SK-N-DZ (cell line): Measurements from ENCODE around the gene FCHO2. TPM values are rescaled to one million over a fixed set of nuclear protein-coding genes. Genes with fewer than 3 reads are reported as not detected.
"Not testable (repeated sequence)": the region's sequence is repeated elsewhere in the genome, so short reads cannot be mapped to it uniquely, and the experiment has no call there.

Source experiments
- DNase-seq: peaks from one replicate; pipeline ENCODE4 v3.0.0-alpha.2; 2015; ENCODE audit warnings: low spot score
- polyA plus RNA-seq, 2 experiments: library from polyadenylated mRNA; depleted of rRNA; stranded (reverse); fragments of >200 nt; gene quantifications; 2 replicates each; pipeline ENCODE4 v1.2.3, GENCODE V29; 2014

Gene FCHO2, protein sequence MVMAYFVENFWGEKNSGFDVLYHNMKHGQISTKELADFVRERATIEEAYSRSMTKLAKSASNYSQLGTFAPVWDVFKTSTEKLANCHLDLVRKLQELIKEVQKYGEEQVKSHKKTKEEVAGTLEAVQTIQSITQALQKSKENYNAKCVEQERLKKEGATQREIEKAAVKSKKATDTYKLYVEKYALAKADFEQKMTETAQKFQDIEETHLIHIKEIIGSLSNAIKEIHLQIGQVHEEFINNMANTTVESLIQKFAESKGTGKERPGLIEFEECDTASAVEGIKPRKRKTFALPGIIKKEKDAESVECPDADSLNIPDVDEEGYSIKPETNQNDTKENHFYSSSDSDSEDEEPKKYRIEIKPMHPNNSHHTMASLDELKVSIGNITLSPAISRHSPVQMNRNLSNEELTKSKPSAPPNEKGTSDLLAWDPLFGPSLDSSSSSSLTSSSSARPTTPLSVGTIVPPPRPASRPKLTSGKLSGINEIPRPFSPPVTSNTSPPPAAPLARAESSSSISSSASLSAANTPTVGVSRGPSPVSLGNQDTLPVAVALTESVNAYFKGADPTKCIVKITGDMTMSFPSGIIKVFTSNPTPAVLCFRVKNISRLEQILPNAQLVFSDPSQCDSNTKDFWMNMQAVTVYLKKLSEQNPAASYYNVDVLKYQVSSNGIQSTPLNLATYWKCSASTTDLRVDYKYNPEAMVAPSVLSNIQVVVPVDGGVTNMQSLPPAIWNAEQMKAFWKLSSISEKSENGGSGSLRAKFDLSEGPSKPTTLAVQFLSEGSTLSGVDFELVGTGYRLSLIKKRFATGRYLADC
- polyA plus RNA-seq (2014; cell fraction: cytosol; rRNA removed): 5.2 and 7.2 TPM in 2 replicates
- 13.2 and 13.3 TPM in 2 replicates for polyA plus RNA-seq (2014; cell fraction: nucleus; rRNA removed)

DNA sequence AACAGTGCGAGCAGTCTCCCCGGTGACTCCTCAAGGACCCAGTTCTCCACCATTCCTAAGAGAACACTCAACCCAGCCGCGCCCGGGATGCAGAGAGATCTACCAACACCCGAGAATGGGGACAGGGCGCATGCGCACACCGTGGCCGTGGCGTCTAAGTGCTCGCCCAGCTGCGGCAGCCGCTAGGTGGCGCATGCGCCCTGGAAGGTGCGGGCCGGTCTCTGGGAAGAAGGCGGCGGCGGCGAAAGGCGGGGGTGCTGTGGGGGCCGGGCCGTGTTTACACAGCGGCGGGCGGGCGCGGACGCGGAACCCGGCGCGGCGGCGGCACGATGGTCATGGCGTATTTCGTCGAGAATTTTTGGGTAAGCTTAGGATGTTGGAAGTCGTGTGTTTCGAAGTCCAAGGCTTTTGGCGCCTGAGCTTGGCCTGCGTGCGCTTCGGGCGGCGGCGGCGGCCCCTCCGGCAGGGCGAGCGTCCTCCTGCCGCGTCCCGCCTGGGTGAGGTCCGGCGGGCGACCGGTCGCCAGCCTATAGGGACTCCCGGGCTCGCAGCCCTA is at the start of gene FCHO2:
Gene FCHO2, plus strand, starts transcription at position 274 of the 556 bp plus-strand sequence. Its CDS starts 56 bp downstream, at position 330.
- DNase-seq: peak; percentile 95

DNA sequence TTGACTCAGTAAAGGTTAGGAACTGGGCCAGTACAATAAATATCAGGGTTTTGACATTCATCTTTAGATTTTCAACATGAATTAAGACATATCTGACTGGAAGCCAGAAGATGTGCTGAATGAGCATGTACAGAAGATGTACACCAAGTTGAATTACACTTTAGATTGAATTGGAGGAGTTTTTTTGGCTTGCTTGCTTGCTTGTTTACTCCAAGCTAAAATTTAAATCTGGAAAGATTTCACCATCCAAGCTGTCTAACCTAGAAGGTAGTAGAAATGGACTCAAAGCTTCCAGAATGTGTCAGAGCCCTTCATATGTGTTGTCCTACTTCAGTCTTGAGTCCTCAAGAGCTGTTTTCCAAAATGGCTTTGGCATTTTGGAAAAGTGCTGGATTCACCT is 49.0 kb upstream of the FCHO2 start:
- DNase-seq: no peak

DNA sequence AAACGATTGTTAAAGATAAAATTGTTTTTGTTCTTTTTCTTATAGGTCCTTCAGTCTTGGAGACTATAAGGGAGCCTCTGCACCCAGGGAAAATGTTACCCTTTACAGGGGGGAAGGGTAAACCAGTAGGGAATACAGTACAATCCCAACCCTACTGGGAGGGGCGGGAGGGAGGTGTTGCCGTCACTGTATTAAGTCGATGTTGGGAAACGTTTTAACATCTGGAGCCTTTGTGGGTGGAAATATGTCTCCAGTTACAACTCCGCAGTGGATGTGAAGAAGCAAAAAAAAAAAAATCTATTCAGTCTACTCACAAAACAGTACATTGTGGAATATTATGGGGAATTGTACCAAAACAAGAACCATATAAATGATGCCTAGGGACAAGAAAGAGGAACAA is 47.2 kb upstream of the FCHO2 start:
- no peak for DNase-seq

DNA sequence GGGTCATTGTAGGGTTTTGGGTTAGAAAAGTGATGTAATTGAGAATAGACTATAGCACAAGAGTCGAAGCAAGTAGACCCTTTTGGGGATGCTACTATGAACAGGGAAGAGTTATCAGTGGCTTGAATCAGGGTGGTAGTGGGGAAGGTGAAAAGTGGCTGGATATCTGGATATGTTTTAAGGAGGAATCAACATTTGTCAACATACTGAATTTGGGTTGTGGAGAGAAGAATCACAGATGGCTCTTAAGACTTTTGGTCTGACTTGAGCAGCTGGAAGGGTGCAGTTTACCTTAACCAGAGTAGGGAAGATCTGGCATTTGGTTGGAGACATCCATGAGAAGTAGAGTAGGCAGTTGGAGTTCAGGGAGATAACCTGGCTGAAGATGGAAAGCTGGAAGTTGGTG is 38.5 kb upstream of the FCHO2 start:
- no peak for DNase-seq

DNA sequence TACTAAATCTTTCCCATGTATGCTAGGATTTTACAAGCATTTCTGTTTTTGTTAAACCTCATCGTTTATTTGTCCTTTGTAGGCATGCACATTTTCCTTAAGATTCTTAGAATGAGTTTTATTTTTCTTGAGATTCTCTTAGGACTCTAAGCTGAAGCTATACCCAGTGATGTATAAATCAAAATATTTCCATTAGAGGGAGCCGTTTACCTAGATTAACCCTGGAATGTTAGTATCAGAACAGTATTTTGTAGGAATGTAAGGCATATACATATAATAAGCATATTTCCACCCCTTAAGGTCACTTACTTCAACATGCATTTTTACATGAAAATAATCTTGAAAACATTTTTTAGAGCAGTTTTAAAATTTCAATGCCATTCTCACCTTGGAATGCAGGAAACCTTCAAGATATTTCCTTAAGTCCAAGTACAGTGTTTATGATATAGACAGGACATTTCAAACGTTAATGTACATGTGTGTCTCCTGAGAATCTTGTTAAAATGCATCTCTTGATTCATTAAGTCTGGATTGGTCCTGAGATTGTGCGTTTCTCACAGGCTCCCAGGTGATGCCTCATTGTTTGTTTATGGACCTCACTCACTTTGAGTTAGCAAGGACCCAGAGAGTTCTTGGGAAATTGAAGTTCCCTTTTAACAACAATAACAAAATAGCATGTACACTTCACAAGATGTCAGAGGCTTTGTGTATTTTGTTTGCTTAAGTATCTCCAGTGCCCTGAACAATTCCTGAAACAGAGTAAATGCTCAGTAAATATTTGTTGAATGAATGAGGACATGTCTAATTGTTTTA is 34.9 kb upstream of the FCHO2 start:
- no peak for DNase-seq

DNA sequence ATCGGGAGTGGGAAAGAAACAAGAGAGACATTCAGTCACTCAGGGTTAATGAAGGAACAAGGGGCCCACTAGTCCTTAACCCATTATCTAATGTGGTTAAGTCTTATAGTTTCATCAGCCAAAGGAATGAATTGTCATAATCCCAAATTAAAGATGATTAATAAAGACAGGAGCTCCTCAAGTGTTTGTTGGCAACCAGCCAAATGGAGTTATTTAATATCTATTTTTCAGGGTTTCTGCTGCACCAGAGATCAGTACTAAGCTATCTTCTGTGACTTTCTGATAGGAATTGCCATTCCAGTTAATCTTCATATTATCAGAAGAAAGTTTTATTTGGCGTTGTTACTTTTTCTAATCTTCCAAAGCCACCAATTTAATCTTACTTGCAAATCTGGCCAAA is 34.0 kb upstream of the FCHO2 start:
- DNase-seq: no peak

DNA sequence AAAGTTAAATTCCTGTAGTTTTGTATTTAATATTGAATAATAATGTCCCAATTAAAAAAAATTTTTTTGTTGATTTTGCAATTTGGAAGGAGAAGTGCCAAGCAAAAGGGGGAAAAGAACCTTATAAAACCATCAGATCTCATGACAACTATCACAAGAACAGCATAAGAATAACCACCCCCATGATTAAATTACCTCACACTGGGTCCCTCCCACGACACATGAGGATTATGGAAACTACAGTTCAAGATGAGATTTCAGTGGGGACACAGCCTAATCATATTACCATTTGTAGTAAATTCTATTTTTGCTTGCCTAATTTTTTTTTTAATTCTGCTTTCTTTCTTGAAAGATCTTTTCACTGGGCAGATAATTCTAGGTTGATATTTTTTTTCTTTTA is 33.4 kb upstream of the FCHO2 start:
- DNase-seq: no peak

DNA sequence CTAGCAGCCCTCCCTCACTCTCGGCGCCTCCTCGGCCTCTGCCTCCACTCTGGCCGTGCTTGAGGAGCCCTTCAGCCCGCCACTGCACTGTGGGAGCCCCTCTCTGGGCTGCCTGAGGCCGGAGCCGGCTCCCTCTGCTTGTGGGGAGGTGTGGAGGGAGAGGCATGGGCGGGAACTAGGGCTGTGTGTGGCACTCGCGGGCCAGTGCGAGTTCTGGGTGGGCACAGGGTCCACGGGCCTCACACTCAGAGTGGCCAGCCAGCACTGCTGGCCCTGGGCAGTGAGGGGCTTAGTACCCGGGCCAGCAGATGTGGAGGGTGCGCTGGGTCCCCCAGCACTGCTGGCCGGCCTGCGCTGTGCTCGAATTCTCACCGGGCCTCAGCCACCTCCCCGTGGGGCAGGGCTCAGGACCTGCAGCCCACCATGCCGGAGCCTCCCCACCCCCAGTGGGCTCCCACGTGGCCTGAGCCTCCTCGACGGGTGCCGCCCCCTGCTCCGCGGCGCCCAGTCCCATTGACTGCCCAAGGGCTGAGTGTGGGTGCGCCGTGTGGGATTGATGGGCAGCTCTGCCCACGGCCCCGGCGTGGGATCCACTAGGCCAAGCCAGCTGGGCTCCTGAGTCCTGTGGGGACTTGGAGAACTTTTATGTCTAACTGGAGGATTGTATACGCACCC is 30.4 kb upstream of the FCHO2 start:
- DNase-seq: no peak

DNA sequence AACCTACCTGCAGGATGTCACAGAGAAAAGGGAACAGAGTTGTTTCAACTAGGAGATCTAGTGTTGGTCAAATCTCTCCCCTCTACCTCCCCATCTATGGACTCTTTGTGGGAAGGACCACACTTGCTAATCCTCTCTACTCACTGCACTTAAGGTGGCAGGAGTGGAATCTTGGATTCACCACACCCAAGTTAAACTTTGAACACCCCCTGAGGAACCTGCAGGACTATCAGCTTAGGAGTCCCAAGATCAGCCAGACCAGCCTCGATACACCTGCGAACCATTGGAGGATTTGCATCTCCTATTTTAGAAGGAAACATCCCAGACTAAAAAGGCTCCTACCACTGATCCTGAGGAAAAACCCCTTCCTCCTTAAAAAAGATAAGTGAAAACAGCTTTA is 23.2 kb upstream of the FCHO2 start:
- not testable (repeated sequence) for DNase-seq

DNA sequence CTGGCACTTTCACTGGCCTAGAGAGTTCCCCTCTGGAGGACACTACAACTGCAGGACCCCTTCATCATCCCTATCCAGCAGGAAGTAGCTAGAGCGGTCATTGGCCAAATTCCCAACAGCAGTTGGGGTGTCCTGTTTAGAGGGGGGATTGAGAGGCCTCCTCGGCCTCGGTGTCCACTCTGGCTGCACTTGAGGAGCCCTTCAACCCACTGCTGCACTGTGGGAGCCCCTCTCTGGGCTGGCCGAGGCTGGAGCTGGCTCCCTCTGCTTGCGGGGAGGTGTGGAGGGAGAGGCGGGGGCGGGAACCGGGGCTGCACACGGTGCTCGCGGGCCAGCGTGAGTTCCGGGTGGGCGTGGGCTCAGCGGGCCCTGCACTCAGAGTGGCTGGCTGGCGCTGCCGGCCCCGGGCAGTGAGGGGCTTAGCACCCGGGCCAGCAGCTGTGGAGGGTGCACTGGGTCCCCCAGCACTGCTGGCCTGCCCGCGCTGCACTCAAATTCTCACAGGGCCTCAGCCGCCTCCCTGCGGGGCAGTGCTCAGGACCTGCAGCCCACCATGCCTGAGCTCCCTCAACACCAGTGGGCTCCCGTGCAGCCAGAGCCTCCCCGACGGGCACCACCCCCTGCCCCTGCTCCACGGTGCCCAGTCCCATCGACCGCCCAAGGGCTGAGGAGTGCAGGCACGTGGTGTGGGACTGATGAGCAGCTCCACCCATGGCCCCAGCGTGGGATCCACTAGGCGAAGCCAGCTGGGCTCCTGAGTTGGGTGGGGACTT is 20.7 kb upstream of the FCHO2 start:
- DNase-seq: not testable (repeated sequence)

DNA sequence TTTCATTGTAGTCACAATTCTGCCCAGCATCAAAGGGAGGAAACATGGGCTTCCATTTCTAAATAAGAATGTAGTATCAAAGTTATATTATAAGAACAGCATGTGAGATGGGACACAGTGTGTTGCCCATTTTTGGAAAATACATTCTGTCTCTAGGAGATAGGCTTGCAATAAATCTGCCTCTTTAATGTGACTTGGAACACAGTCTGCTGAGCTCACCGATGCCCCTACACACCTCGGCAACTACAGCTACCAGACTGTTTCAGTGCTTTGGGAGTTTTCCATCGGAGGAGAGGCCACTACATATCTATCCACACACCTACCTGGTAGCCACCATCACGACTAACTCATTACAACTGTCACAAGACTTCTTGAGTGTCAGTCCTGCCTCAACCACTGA is 18.9 kb upstream of the FCHO2 start:
- DNase-seq: no peak

DNA sequence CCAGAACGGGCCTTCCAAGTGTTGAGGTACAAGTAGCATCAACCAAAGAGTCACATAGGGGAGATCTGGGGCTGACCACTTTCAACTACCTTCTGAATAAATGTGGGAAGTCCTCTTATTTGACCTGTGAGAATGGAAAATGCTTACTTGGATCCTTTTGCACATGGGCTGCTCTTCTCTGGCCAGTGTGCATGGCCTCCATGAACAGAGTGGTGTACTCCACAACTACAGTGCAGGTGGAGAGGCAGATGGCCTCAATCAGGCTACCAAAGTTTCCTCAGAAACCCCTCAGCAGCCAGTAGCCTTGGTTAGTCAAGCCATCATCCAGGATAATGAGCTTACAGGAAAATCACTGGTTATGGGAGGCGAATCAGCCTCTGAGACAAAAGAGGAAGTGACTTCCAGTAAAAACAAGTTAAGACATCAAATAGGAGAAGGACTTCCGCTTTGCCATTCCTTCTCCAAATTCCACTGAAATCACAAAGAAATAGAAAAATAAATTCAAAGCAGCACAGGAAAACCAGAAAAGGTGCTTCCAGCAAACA is 18.3 kb upstream of the FCHO2 start:
- DNase-seq: no peak

DNA sequence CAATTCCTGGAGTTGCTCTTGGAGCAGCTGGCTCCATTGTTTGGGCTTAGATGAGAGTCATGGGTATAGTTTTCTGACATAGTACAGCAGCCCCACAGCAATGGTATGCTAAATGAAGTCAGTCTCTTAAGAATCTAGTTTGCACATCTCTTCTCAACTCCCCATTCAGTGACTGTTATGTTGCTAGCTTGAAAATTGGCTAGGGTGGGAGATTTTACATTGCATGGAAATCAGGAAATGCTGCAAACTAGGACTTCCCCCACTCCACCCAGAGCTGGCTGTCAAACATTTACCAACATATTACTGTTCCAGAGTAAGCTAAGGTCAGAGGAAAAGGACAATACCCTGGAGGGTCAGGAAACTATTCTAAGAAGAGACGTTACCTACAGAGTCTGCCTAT is 17.6 kb upstream of the FCHO2 start:
- DNase-seq: no peak

DNA sequence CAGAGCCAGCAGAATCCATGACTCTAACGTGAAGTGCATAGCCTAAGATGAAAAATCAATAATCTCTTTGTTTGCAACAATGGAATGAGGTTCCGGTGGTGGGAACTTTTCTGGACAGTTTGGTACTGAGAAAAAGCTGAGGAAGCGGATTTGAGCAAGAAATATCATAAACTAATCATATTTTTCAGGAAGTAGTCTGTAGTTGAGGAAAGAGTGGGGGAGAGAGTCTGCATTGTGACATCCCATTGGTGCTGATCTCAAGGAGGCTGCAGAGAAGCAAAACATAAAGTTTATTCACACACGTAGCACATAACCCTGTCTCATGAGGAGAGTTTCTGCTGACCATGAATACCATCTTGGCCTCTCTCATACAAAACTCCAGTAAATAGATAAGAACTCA is 15.8 kb upstream of the FCHO2 start:
- no peak for DNase-seq

DNA sequence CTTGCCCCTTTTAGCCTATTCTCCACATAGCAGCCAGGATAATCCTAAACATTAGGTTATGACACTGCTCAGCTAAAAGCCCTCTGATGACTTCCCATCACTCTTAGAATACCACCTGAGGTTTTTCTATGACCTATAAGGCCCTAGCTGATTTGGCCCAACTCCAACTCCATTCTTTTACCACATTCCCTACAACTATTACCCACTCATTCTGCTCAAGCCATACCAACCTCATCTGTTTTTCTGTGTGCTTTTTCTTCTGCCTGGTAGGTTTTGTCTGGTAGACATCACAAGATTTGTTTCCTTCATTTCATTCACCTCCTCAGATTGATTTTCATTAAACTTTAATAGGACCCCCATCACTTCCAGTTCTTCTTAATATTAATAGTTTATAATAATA is 12.5 kb upstream of the FCHO2 start:
- DNase-seq: no peak

DNA sequence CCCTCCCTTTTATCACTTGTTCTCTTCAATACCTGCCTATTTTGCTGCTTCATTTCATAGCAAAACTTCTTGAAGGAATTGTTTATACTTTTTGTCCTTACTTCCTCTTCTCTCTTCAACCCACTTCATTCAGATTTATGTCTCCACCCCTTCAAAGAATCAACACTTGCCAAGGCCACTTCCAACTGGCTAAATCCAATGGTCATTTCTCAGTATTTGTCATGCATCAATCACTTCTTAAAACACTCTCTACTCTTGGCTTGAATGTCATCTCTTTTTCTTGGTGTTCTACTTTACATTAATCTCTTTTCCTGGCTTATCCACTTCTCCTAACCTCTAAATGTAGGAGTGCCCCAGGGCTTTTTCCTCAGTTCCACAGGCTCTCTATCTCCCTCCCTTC is 8.3 kb upstream of the FCHO2 start:
- DNase-seq: no peak

DNA sequence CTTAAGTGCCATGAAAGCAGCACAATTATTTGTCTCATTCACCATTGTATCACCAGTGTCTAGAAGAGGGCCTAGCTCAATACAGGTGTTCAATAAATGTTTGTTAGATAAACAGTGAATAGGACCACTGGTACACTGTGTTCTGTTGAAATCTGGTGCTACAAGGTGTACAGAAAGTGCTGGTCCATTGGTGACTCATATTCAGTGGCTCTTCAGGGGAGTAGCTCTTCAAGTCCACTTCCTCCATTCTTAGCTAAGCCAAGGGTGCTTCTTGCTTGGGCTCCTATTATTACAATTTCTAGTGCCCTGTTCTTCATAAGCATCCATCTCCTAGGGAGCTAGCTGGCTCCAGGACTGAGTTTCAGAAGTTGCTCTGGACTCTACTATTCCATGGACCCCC is 6.4 kb upstream of the FCHO2 start:
- no peak for DNase-seq

DNA sequence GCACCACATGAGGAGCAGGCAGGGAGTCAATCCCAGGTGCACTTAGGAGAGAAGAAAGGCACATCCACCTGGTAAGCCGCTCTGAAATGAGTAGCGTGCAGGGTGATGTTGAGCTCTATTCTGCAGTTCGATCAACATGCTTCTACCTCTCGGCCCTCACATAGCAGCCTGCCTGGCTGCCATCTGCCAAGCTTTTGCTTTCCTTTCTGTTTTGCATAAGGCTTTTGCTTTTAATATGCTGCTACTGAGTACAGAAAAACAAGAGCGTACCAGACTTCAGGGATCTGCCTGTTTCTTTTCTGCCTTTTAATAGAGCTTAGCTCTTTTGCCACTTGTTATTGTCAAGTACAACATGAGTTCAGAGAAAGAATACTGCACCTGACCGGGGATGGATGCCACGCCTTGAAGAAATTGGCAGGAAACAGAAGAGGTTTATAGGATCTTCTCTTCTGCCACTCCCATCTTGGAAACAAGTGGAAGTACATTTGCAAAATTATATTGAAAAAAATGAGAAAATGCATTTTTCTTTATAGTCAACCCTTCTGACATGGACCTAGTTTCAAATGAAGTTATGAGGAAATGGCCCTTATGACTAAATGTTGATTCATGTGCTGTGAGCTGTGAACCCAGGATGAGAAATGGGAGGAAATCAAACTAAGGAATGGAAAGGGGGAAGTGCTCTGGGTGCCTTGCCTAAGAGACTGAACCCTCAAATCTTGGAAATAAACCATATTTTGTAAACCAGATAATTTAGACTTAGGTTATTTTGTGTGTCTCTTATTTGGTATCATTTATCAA is 4.0 kb upstream of the FCHO2 start:
- no peak for DNase-seq

DNA sequence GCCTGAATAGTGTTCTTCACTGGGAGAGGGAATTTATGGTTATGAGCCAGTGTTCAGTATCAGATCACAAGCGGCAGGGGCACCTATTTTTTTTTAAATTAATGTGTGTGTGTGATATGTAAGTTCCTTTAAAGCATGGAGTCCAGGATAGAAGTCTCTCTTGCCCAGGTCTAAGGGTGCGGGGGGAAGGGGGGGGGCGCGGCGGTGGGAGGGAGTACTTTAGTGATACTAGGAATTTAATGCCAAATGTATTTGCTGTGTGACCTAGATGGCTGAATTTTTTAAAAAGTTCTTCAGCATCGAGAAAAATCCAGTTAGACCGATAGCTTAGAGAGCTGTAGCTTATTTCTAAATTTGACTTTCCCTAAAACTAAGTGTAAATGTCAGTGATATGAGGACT is 1.5 kb upstream of the FCHO2 start:
- DNase-seq: no peak
